Caco-2 (cell line): ENCODE data around the gene C1orf159. TPM values are rescaled to one million over a fixed set of nuclear protein-coding genes. Genes with fewer than 3 reads are reported as not detected.

Source experiments
- BruUV-seq: library from RNA; stranded (reverse); fragments of 400-500 nt; replicated peaks from 2 replicates; lab custom pipeline; 2021; lab: Mats Ljungman, UMichigan
- CTCF ChIA-PET: fragments of 300-600 bp; sonication (Branson Sonifier 250); formaldehyde crosslinking; loops from one replicate; lab custom pipeline; 2022; ENCODE audit warnings: antibody characterized with exemption; lab: Charles Lee
- POLR2A ChIA-PET: fragments of 300-600 bp; sonication (Branson Sonifier 250); formaldehyde crosslinking; loops from one replicate; lab custom pipeline; 2022; ENCODE audit warnings: antibody characterized with exemption; lab: Charles Lee
- DNase-seq, 2 experiments: peaks; one replicate each; pipeline versions ENCODE4 v3.0.0 to v3.0.0-alpha.2; 2020 to 2022
- H3K27me3 ChIP-seq: replicated peaks from 2 replicates; pipeline ENCODE4 v1.6.0; 2011; ENCODE audit warnings: low read length; ENCODE audit not compliant: control insufficient read depth, insufficient read depth
- H3K36me3 ChIP-seq: 2 replicates; pipeline ENCODE4 v1.5.1; 2011; ENCODE audit warnings: low read length; ENCODE audit not compliant: control insufficient read depth, insufficient read depth
- H3K4me1 ChIP-seq: fragments of 250-450 bp; sonication (Bioruptor Pico); 2 replicates; pipeline ENCODE4 v1.5.1; 2020; ENCODE audit warnings: mild to moderate bottlenecking
- H3K4me3 ChIP-seq: 2 replicates; pipeline ENCODE4 v1.5.1; 2011; ENCODE audit warnings: low read depth, mild to moderate bottlenecking, control low read depth, low read length
- H3K9me3 ChIP-seq: fragments of 250-450 bp; sonication (Bioruptor Pico); 2 replicates; pipeline ENCODE4 v1.5.1; 2020; ENCODE audit warnings: mild to moderate bottlenecking, moderate library complexity
- H3K27ac Mint-ChIP-seq: one replicate; pipeline ENCODE4 v1.8.0; 2022; ENCODE audit warnings: mixed read lengths; ENCODE audit not compliant: unreplicated experiment
- H3K27me3 Mint-ChIP-seq: one replicate; pipeline ENCODE4 v1.8.0; 2022; ENCODE audit warnings: mixed read lengths; ENCODE audit not compliant: insufficient read depth, unreplicated experiment
- H3K36me3 Mint-ChIP-seq: one replicate; pipeline ENCODE4 v1.8.0; 2022; ENCODE audit warnings: mild to moderate bottlenecking, mixed read lengths; ENCODE audit not compliant: insufficient read depth, unreplicated experiment
- H3K4me1 Mint-ChIP-seq: one replicate; pipeline ENCODE4 v1.8.0; 2022; ENCODE audit warnings: low read depth, mixed read lengths; ENCODE audit not compliant: unreplicated experiment
- H3K4me3 Mint-ChIP-seq: one replicate; pipeline ENCODE4 v1.8.0; 2022; ENCODE audit warnings: mild to moderate bottlenecking, moderate library complexity, mixed read lengths; ENCODE audit not compliant: unreplicated experiment
- H3K9me3 Mint-ChIP-seq: one replicate; pipeline ENCODE4 v1.8.0; 2022; ENCODE audit warnings: mixed read lengths; ENCODE audit not compliant: unreplicated experiment
- intact Hi-C: fragments of 100-400 bp; cut with micrococcal nuclease; formaldehyde crosslinking; loops from one replicate; pipeline ENCODE4 v1.10.0; 2022; ENCODE audit not compliant: unreplicated experiment
- total RNA-seq: library from RNA; stranded (reverse); gene quantifications from 2 replicates; pipeline ENCODE4 v1.2.3, GENCODE V29; 2022
- TF ChIP-seq, protein P1 (sequence below), 2 experiments: fragments of 200-600 bp in 1 of 2; IDR thresholded peaks; 1 replicate in 1 of 2; 2 replicates in 1 of 2; pipeline versions ENCODE4 v1.5.1 to v1.8.0; 2011 to 2022; ENCODE audit warnings: antibody characterized with exemption in 1 of 2, control low read depth in 1 of 2, inconsistent platforms in 1 of 2, low read depth in 1 of 2, low read length in 1 of 2, mild to moderate bottlenecking in 1 of 2, moderate library complexity in 1 of 2; ENCODE audit not compliant: insufficient read depth in 1 of 2, severe bottlenecking in 1 of 2, unreplicated experiment in 1 of 2

Gene C1orf159
- total RNA-seq, 1 experiment from 2014 or later = 12.9 TPM

DNA sequence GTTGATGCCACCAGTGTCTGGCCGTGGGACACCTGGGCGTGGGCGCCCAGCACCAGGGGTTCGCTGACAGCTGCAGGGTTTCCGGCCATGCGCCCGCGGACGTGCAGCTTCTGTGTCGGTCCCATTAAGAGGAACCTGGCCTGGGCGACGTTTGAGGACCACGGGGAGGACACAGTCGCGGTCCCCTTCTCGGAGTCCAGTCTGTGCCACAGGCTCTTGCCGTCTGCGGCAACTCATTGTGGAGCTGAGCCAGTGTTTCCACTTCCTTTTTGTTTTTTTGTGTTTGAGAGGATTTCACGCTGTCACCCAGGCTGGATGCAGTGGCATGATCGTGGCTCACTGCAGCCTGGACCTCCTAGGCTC, 1.6 kb upstream of the C1orf159 start:
- BruUV-seq = no TSS peak
- Mint-ChIP-seq H3K4me1 (no peaks in the 10 kb centered on the region), H3K27ac (no peak overlapping the region), H3K27me3 (no peaks in the 10 kb centered on the region), H3K9me3 (no peaks in the 10 kb centered on the region), H3K4me3 (peak overlapping the region; percentile 52), H3K36me3 (peaks cover 11% of the 10 kb centered on the region)
- ChIA-PET CTCF (no interaction called here), POLR2A (interaction anchor here (0.6 to 3.2 kb wide), 2 partner anchors 9 to 45 kb away, joined by 5 to 9 read pairs; no protein-coding TSS in a partner anchor)
- Histone ChIP-seq H3K4me3 (no peak overlapping the region), H3K27me3 (no peaks in the 10 kb centered on the region), H3K9me3 (no peaks in the 10 kb centered on the region; the same call in 1 of the 2 replicates), H3K4me1 (peaks cover 7% of the 10 kb centered on the region), H3K36me3 (0 out of 2 replicates have a peak, but pooled peaks cover 1% of the 10 kb centered on the region)
- no peak for DNase-seq
- TF ChIP-seq, protein P1, sequence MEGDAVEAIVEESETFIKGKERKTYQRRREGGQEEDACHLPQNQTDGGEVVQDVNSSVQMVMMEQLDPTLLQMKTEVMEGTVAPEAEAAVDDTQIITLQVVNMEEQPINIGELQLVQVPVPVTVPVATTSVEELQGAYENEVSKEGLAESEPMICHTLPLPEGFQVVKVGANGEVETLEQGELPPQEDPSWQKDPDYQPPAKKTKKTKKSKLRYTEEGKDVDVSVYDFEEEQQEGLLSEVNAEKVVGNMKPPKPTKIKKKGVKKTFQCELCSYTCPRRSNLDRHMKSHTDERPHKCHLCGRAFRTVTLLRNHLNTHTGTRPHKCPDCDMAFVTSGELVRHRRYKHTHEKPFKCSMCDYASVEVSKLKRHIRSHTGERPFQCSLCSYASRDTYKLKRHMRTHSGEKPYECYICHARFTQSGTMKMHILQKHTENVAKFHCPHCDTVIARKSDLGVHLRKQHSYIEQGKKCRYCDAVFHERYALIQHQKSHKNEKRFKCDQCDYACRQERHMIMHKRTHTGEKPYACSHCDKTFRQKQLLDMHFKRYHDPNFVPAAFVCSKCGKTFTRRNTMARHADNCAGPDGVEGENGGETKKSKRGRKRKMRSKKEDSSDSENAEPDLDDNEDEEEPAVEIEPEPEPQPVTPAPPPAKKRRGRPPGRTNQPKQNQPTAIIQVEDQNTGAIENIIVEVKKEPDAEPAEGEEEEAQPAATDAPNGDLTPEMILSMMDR (IDR thresholded peaks at IDR 0.05; ENCODE audit: insufficient read depth in 1 of 2, low read depth in 1 of 2, low read length in 1 of 2, severe bottlenecking in 1 of 2, unreplicated experiment in 1 of 2) = no peak
- intact Hi-C loops = loop anchor here (2.0 to 5.0 kb wide), 2 partner anchors 45 to 47 kb away; partner anchors contain the start of gene RNF223

DNA sequence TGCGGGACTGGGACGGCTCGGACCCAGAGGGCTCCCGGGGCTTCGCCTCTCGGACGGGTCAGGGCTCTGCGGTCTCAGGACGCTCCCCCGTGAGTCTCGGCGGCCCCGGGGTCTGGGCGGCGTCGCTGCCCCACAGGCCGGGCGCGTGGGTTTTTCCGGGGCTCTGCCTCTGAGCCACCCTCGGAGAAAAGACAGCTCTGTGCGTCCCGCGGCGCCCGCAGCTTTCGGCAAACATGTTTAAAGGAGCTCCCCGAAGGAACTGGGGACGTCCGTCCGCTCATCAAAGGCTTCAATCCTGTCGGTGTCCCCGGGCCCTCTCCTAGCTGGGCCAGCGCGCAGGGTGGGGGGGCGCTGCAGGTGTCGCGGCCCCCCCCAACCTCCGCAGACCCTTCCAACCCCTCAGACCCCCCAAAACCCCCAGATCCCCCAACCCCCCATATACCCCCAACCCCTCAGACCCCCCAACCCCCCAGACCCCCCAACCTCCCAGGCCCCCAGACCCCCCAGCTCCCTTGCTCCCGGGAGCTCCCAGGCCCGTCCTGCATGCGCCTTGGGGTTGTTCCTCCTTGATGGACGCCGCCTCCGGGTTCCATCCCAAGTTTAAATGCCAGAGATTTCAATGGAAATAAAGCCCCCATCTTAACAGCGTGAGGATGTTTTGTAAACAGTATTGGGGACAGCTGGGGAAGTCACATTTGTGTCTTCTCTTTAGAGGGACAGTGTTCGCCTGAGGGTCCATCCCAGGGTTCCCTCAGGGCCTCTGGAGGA, 996 bp upstream of the C1orf159 start:
- POLR2A ChIA-PET = interaction anchor here (1.0 to 3.2 kb wide), 2 partner anchors 8 to 46 kb away, joined by 4 to 9 read pairs; no protein-coding TSS in a partner anchor

More for the DNA sequence above, 996 bp upstream of the C1orf159 start:
- H3K9me3 Mint-ChIP-seq = no peaks in the 10 kb centered on the region
- no TSS peak for BruUV-seq
- TF ChIP-seq, protein P1 (IDR thresholded peaks at IDR 0.05; ENCODE audit: insufficient read depth in 1 of 2, low read depth in 1 of 2, low read length in 1 of 2, severe bottlenecking in 1 of 2, unreplicated experiment in 1 of 2) = no peak
- Histone ChIP-seq H3K4me1 (peaks cover 1% of the 10 kb centered on the region), H3K36me3 (0 out of 2 replicates have a peak, but pooled peaks cover 1% of the 10 kb centered on the region), H3K27me3 (no peaks in the 10 kb centered on the region), H3K4me3 (peak overlapping the region; percentile 61), H3K9me3 (no peaks in the 10 kb centered on the region; the same call in 1 of the 2 replicates)
- H3K4me1 Mint-ChIP-seq = no peaks in the 10 kb centered on the region
- peaks cover 12% of the 10 kb centered on the region for H3K36me3 Mint-ChIP-seq
- CTCF ChIA-PET = interaction anchor here (0.7 kb wide), 2 partner anchors 114 to 171 kb away, joined by 4 to 5 read pairs; no protein-coding TSS in a partner anchor
- peak overlapping the region; percentile 52 for H3K4me3 Mint-ChIP-seq
- H3K27me3 Mint-ChIP-seq = no peaks in the 10 kb centered on the region
- no peak overlapping the region for H3K27ac Mint-ChIP-seq
- DNase-seq = peak in 1 of 2 experiments; percentile 32
- intact Hi-C loops = loop anchor here (2.0 to 5.0 kb wide), 2 partner anchors 45 to 48 kb away; partner anchors contain the start of gene RNF223
